Type B pancreatic cell (in vitro differentiated cells): ENCODE measurements around the gene BTBD16. TPM values are rescaled to one million over a fixed set of nuclear protein-coding genes. Genes with fewer than 3 reads are reported as not detected.

Experiments used
- DNase-seq: peaks from one replicate; pipeline ENCODE4 v3.0.0; 2021; ENCODE audit warnings: mixed read lengths; ENCODE audit not compliant: unreplicated experiment; ENCODE audit errors: extremely low spot score
- H3K27ac Mint-ChIP-seq: 2 replicates; pipeline ENCODE4 v1.8.0; 2021; ENCODE audit warnings: mild to moderate bottlenecking, mixed read lengths
- H3K27me3 Mint-ChIP-seq: 2 replicates; pipeline ENCODE4 v1.8.0; 2021; ENCODE audit warnings: mixed read lengths
- H3K36me3 Mint-ChIP-seq: 2 replicates; pipeline ENCODE4 v1.8.0; 2021; ENCODE audit warnings: mixed read lengths
- H3K4me1 Mint-ChIP-seq: one replicate; pipeline ENCODE4 v1.8.0; 2021; ENCODE audit warnings: mixed read lengths; ENCODE audit not compliant: unreplicated experiment
- H3K4me3 Mint-ChIP-seq: 2 replicates; pipeline ENCODE4 v1.8.0; 2021; ENCODE audit warnings: mild to moderate bottlenecking, mixed read lengths
- H3K9me3 Mint-ChIP-seq: 2 replicates; pipeline ENCODE4 v1.8.0; 2021; ENCODE audit warnings: mixed read lengths
- total RNA-seq: library from RNA; stranded (reverse); gene quantifications from 2 replicates; pipeline ENCODE4 v1.2.1, GENCODE V29; 2021; ENCODE audit warnings: low replicate concordance
- TF ChIP-seq, protein P1 (sequence below): fragments of 200-600 bp; sonication (generic); conservative IDR thresholded peaks from 2 replicates; pipeline ENCODE4 v1.5.0; 2021; ENCODE audit warnings: antibody characterized with exemption, mild to moderate bottlenecking

Gene BTBD16
- total RNA-seq, 1 donor from 2014 or later, result 0.46 TPM

- TF ChIP-seq, protein P1, sequence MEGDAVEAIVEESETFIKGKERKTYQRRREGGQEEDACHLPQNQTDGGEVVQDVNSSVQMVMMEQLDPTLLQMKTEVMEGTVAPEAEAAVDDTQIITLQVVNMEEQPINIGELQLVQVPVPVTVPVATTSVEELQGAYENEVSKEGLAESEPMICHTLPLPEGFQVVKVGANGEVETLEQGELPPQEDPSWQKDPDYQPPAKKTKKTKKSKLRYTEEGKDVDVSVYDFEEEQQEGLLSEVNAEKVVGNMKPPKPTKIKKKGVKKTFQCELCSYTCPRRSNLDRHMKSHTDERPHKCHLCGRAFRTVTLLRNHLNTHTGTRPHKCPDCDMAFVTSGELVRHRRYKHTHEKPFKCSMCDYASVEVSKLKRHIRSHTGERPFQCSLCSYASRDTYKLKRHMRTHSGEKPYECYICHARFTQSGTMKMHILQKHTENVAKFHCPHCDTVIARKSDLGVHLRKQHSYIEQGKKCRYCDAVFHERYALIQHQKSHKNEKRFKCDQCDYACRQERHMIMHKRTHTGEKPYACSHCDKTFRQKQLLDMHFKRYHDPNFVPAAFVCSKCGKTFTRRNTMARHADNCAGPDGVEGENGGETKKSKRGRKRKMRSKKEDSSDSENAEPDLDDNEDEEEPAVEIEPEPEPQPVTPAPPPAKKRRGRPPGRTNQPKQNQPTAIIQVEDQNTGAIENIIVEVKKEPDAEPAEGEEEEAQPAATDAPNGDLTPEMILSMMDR, result no peak
- Mint-ChIP-seq H3K9me3 (no peaks in the 10 kb centered on the region), H3K4me1 (peaks cover 18% of the 10 kb centered on the region), H3K27ac (no peak overlapping the region), H3K4me3 (no peak overlapping the region), H3K36me3 (no peaks in the 10 kb centered on the region), H3K27me3 (peaks cover 3% of the 10 kb centered on the region)
- no peak for DNase-seq
Measured at GRCh38 chr10:122336961-122337360, 65.9 kb downstream of the BTBD16 start.

DNA sequence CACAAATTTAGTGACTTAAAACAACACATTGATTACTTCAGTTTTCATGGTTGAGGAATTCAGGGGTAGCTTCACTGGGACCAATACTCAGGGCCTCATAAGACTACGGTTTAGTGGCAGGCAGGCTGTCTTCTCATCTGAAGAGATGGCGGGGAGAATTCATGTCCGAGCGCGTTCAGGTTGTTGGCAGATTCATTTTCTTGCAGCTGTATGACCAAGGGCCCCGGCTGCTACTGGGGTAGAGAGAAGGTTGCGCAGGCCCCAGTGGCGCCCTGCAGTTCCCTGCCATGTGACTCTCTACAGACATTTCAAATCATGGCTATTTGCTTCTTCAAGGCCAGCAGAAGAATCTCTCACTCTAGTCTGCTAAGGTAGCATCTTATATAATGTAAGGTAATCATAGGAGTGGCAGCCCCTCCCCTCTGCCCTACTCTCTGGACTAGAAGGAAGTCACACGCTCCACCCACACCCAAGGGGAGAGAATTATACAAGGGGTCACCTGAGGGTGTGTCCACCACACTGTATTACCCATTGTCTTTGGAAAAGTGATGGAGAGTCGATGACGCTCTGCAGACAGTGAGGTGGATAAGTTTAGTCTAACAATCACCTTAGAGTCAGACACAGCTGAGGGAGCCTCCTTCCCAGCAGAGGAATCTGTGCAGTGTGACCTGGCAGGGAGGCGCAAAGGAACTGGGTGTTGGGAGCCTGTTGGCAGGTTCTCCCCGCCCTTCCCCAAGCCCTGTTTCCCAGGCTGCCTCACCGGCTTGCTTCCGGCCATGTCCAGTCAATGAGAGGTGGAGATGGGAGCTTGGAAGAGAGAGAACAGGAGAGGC is 67.7 kb downstream of the BTBD16 start:
- Mint-ChIP-seq H3K27me3 (no peaks in the 10 kb centered on the region), H3K36me3 (no peaks in the 10 kb centered on the region), H3K4me1 (peaks cover 19% of the 10 kb centered on the region), H3K4me3 (no peak overlapping the region), H3K27ac (peak overlapping the region; percentile 62), H3K9me3 (no peaks in the 10 kb centered on the region)
- TF ChIP-seq, protein P1, result no peak
- no peak for DNase-seq

DNA sequence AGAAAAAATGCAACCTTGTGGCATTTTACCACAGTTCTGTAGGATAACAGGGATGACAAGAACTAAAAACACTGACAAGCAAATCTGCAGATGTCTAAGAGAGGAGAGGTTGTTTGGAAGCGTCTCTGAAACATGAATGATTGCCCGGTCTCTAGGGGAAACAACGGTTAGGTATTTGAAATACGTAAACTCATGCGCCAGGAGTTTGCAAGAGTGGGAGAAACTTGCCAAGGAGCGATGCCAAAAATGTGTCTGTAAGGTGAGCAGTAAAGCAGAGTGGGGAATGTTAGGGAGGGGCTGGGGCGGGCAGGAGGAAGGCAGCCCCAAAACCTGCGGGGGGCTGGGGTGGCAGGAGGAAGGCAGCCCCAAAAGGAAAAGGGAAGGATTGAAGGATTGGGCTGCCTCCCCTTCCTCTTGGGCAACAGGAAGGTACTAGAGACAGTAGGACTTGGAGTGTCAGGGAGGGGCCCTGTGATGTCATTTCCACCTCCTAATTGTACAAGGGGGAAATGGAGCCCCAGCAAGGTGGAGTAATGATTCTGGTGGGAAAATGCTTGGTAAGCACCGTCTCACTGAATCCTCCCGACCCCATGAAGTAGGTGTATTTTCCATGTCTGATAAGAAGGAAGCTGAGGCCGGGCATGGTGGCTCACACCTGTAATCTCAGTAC is 70.2 kb downstream of the BTBD16 start:
- Mint-ChIP-seq H3K27me3 (no peaks in the 10 kb centered on the region), H3K27ac (peak overlapping the region; percentile 12), H3K4me3 (no peak overlapping the region), H3K9me3 (peaks cover 10% of the 10 kb centered on the region), H3K4me1 (peaks cover 19% of the 10 kb centered on the region), H3K36me3 (no peaks in the 10 kb centered on the region)
- DNase-seq, result no peak
- TF ChIP-seq, protein P1, result no peak

DNA sequence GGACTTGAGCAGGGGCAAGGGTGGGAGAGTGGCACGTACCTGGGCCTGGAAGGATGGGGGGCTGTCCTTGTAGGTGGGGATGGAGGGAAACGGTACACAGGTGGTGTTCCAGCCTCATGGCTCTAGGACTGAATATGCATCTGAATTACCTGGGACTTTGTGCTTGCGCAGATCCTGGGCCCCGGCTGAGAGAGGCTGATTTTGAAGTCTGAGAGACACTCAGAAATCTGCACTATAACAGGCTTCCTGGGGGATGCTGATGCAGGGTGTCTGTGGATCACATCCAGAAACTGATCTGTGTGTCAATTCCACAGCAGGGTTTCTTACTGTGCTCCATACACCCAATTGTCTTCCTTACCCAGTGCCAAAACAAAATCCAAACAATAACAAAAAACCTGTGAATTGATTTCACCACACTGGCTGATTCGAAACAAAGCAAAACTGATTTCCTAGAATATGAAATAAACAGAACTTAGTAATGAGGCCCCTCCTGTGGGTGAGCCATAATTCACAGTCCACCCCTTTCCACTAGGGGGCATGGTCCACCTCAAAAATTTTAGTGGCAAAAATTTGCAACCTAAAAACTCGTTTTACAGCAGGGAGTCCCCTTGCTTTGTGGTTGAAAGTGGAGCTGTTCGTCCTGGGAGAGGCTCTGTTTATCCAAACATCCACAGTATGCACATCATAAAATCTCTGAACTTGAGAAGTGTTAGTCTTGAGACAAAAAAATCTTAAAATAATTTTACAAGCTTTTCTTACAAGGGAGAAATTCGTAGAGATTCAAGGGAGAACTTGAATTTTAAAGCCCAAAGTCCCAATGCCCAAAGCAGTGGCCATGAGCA is 71.4 kb downstream of the BTBD16 start:
- TF ChIP-seq, protein P1, result peak; percentile 77
- Mint-ChIP-seq H3K9me3 (peaks cover 10% of the 10 kb centered on the region), H3K4me1 (peaks cover 19% of the 10 kb centered on the region), H3K27me3 (no peaks in the 10 kb centered on the region), H3K36me3 (no peaks in the 10 kb centered on the region), H3K27ac (no peak overlapping the region), H3K4me3 (no peak overlapping the region)
- DNase-seq, result no peak

DNA sequence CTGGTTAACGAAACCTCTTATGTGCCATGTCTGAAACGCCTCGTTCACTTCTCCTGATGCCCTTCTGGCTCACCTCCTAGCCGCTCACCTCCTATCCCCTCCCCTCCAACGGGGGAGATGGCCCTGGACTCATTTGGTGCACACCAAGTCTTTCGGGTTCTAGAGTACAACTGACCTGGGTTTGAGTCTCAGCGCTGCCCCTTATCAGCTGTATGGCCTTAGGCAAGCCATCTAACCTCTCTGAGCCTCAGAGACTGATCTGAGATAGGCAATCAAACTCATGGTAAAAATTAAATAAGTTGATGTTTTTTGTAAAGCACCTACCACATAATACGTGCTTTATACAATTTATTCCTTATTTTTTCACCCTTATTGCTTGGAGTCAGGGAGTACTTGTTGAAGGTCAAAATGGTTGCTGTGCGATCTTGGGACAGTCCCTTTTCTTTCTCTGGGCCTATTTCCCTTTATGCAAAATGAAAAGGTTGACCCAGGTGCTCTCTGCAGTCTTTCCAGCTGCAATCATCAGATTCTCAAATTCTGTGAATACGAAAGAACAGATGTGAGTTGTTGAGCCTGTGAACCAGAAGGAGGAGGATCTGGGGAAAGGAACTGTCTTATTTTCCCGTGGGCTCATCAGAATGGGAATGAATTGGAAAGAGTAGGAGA is 72.2 kb downstream of the BTBD16 start:
- H3K4me1 Mint-ChIP-seq, result peaks cover 17% of the 10 kb centered on the region
- no peaks in the 10 kb centered on the region for H3K27me3 Mint-ChIP-seq
- H3K9me3 Mint-ChIP-seq, result peaks cover 10% of the 10 kb centered on the region
- TF ChIP-seq, protein P1, result no peak
- H3K36me3 Mint-ChIP-seq, result no peaks in the 10 kb centered on the region
- no peak overlapping the region for H3K4me3 Mint-ChIP-seq
- DNase-seq, result no peak
- H3K27ac Mint-ChIP-seq, result no peak overlapping the region
